NAMALWA (cell line): Measurements from ENCODE around the gene PIK3C2G.

Experiments
- DNase-seq: peaks from one replicate; pipeline ENCODE4 v3.0.0-alpha.2; 2015; ENCODE audit warnings: low spot score

The PIK3C2G gene

GRCh38 chr12:18280728-18281127 lies 19.4 kb downstream of the PIK3C2G start:
- DNase-seq = no peak

DNA sequence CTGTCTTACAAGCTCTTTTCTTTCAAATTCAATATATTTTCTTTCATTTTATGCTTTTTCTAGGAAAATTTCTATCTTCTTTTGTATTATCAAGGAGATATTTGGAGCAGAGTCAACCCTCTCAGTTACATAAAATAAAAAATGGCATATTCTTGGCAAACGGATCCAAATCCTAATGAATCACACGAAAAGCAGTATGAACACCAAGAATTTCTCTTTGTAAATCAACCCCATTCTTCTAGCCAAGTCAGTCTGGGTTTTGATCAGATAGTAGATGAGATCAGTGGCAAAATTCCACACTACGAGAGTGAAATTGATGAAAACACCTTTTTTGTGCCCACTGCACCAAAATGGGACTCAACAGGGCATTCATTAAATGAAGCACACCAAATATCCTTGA lies 20.6 kb downstream of the PIK3C2G start:
- DNase-seq = no peak

DNA sequence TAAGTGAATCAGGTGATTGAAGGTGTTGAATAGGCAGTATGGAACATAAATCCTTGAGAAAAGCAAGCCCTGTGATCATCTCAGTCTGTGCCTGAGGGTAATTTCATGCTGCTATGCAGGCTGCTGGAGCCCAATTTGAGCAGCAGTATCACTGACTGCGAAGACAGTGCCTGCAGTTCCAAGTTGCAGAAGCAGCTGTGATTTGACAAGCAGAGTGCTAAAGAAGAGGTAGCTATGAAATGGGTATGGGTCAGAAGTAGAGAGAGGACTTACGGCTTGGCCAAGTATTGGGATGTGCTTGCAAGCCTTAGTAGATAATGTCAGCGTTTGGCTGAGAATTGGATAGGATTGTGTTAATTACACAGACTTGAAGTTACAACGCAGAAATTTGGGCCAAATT lies 22.5 kb downstream of the PIK3C2G start:
- DNase-seq = no peak

DNA sequence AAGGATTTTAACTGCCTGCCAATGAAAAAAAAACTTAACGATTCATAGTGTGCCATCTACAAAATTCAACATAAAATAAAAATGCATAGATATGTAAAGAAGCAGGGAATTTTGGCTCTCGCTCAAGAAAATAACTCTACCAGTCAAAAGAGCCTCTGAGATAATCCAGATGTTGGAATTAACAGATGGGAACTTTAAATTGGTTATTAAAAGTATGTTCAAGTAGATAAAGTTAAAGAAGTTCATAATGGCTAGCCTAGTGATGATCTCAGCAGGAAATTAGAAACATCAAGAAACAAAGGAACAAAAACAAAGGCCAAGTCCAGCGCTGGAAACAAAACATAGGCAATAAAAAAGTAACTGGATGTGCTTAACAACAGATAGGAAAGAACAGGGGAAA lies 23.1 kb downstream of the PIK3C2G start:
- DNase-seq = no peak

- no peak for DNase-seq
These were observed 23.8 kb downstream of the PIK3C2G start for GRCh38 chr12:18285161-18285560.

- no peak for DNase-seq
These were observed 29.1 kb downstream of the PIK3C2G start for GRCh38 chr12:18290386-18290785.

DNA sequence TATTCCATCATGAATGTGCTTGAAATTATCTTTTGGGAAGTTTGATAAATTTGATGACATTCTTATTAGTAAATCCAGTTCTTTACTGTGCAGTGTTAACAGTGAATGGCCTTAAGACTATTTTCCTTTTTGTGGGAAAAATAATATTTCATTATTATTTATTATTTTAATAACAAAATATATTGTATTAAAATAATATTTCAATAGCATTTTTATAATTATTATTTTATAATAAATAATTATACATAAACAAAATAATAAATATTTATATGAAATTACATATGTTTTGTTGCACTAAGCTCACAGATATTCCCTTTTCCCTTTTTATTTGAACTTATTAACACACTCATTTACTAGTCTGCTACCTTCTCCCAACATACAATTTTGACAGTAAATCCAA lies 33.6 kb downstream of the PIK3C2G start:
- no peak for DNase-seq

DNA sequence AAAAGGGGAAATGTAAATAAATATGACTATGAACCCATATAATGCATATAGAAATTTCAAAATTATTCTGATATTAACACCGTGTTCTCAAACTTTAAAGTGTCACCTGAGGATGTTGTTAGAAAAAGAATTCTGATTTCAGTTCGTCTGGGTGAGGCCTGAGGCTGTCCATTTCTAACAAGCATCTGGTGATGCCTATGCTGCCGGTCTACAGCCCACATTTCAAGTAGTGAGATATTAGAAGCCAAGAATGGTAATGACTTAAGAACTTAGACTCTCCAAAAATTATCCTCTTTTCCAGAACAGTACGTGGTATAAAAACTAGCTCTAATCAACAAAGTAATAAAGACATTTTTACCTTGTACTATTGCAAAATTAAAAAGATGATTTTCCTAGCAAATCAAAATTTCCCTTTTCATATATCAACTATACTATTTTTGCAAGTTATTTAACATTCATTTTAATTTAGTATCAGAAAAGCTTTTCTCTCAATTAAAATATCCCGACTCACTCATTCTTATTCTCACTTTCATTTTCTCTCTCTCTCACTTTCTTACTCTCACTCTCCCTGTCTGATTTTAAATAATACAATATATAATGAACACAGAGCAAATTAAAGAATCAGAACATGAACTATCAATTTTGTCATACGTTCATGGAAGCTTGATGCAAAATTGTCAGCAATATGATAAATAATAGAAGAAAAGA lies 35.0 kb downstream of the PIK3C2G start:
- DNase-seq = peak; percentile 27

- DNase-seq = peak; percentile 19
These were observed 35.6 kb downstream of the PIK3C2G start for GRCh38 chr12:18296909-18297280.

DNA sequence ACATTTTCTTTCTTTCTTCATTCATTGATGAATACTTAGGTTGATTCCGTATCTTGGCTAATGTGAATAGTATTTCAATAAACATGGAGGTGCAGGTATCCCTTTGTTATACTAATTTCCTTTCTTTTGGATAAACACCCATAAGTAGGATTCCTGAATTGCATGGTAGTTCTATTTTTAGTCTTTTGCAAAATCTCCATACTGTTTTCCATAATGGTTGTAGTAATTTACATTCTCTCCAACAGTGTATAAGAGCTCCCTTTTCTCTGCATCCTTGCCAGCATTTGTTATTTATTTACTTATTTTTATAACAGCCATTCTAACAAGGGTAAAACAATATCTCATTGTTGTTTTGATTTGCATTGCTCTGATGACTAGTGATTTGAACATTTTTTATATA lies 36.6 kb downstream of the PIK3C2G start:
- no peak for DNase-seq

DNA sequence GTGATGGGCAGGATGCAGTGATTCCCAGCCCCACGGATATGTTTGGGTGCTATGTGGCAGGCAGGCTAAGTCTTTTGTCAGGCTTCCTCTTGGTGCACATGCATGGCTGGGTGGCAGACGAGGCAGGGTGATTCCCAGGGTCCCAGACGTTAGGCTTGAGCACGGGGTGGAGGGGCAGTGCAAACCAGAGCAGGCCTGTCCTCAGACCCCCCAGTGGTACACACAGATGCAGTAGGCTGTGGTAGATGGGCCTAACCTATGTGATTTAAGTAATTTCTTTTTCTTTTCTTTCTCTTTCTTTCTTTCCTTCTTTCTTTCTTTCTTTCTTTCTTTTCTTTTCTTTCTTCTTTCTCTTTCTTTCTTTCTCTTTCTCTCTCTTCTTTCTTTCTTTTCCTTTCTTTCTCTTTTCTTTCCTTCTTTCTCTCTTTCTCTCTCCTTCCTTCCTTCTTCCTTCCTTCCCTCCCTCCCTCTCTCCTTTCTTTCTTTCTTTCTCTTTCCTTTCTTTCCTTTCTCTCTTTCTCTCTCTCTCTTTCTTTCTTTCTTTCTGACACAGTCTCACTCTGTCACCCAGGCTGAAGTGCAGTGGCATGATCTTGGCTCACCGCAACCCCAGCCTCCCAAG lies 41.6 kb downstream of the PIK3C2G start:
- no peak for DNase-seq

GRCh38 chr12:18304609-18305008 lies 43.3 kb downstream of the PIK3C2G start:
- no peak for DNase-seq

DNA sequence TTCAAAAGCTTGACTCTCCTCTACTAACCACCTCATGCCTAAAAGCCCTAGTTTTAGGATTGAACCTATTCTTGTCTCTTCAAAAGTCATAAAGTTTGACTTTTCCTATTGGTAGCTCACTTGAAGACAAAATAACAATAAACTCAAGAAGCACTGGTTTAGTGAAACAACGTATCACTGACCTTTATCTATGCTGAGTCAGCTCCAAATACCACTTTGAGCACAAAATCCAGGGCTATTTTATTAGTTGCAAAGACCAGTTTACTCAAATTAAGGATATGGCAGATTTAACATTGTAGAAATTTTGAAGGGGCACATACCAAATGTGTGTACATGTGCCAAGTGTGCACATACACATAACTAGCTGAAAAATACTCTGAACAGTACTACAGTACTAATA lies 45.0 kb downstream of the PIK3C2G start:
- DNase-seq = no peak

GRCh38 chr12:18313306-18313705 lies 52.0 kb downstream of the PIK3C2G start:
- no peak for DNase-seq

DNA sequence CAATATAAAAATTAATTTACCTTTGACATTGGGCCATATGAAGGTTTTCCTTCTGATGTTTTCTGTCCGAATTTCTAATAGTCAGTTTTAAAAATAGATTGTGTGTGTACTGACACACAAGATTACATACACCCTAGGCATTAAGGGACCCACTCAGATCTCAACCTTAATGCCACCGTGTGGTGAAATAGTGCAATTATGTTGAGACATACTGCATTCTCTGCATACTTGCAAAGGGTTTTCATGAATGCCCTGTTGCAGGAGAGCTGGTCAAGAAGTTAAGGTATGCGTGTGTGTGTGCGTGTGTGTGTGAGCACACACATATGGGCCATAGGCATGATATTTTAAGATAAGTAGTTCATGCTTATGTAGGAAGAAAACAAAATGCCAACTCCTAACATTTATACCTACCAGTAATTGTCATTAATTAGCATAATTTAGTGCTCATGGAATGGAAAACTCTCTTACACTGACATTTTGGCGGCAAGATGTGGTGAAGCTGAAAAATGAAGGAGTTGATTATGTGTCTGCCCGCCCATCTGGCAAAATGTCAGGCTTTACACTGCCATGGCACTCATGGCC lies 58.8 kb downstream of the PIK3C2G start:
- DNase-seq = peak; percentile 88

DNA sequence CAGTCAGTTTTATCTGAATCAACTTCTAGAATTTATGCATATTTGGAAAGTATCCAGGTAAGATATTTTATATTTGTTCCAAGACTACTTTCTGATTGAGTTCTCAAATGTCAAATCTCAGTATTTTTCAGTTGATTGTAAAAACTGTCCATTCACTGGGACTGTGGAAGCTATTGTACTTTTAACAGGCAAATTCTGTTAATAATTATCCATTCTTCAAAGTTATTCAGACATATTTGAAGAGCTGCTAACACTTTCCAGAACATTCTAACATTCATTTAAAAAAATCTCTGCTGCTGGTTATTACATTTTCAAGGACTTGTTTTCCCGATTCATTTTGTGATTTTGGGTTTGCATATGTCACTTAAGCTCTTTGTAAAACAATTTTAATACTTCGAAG lies 59.7 kb downstream of the PIK3C2G start:
- DNase-seq = no peak

DNA sequence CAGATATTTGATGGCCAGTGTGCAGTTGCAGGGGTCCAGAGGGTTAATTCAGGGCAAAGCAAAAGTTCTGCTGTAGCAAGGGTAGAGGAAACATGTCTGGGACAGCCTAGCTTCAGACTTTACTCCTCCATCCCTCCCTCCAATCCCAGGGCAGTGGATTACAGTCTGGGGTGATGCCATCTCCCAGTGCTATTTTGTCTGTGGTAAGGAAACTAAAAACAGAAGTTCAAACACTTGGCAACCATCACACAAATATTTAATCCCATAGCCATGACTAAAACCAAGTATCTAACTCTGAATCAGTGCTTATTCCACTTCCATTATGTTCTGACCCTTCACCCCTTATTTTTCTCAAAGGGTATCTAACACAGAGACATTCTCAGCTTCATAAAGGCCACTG lies 61.8 kb downstream of the PIK3C2G start:
- no peak for DNase-seq

- no peak for DNase-seq
These were observed 65.7 kb downstream of the PIK3C2G start for GRCh38 chr12:18327036-18327435.

- DNase-seq = no peak
These were observed 70.9 kb downstream of the PIK3C2G start for GRCh38 chr12:18332173-18332572.

DNA sequence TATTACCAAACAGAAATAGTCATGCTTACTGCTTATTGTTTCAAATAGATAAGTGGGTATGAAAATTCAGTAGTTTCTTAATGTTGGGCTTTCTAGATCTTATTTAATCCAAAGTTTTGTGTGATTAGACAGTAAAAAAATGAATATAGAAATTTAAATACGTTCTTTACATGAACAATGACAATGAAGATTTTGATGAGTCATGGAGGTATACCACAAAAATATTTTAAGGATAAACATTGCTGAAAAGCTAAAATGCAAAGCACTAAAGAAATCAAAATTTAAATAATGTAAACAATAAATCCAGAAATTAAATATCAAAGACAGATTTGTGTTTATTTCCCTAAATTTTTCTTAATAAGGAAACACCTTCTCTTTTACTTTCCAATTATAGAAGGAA lies 78.3 kb downstream of the PIK3C2G start:
- DNase-seq = no peak

GRCh38 chr12:18340186-18340585 lies 78.9 kb downstream of the PIK3C2G start:
- DNase-seq = no peak

DNA sequence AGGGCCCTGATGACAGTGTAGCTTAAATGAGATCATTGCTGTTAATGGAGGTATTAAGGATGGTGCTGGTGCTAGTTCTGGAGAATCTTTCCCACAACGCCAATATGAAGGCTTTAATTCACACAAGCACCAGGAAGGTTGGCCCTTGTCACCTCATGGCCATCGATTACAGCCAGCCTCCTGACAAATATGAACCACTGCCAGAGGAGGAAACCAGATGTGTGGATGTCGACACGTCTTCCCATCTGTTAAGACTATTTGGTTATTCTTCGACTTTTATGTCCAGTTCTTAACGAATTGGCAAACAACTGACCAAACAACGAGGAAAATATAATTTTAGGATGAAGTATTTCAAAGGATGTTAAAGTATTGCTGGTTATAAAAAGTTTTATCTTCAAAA lies 79.5 kb downstream of the PIK3C2G start:
- DNase-seq = no peak

DNA sequence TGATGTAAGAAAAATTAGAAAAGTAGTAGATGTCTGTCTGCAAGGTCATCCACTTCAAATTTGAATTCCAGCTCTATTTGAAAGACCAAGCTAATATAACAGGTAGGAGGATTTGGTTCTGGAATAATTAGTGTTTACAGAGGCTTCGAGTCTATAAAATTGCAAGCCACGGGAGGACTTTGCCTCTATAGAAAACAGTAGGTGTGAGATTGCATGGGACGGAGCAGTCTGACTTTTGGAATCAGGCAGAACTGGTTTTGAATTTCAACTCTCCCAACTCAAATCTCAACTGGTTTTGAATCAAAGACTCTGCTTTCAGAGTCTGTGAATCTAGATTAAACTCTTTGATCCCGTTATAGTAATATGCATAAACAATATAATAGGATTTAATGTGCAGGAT lies 82.4 kb downstream of the PIK3C2G start:
- DNase-seq = peak; percentile 22
